ENCODE results near the gene PNPLA5.

PNPLA5 gene

GRCh38 chr22:43838571-43839307 lies 53.1 kb downstream of the PNPLA5 start:
- intact Hi-C loops (cut with micrococcal nuclease) = no loop called here
- Mint-ChIP-seq H3K36me3 (ENCODE audit: low read depth) (no peaks in the 10 kb centered on the region), H3K4me1 (ENCODE audit: low read depth) (peaks cover 5% of the 10 kb centered on the region), H3K27me3 (peaks cover 7% of the 10 kb centered on the region), H3K27ac (no peak overlapping the region), H3K4me3 (no peak overlapping the region), H3K9me3 (no peaks in the 10 kb centered on the region)

- Mint-ChIP-seq H3K27ac (no peak overlapping the region), H3K36me3 (ENCODE audit: low read depth) (no peaks in the 10 kb centered on the region), H3K4me3 (no peak overlapping the region), H3K4me1 (ENCODE audit: low read depth) (peaks cover 5% of the 10 kb centered on the region), H3K27me3 (peaks cover 7% of the 10 kb centered on the region), H3K9me3 (no peaks in the 10 kb centered on the region)
- intact Hi-C loops (cut with micrococcal nuclease) = no loop called here
Measured at GRCh38 chr22:43838161-43838560, 53.7 kb downstream of the PNPLA5 start.

- no peak overlapping the region for H3K4me3 Mint-ChIP-seq
- no peak overlapping the region for H3K27ac Mint-ChIP-seq
- no peaks in the 10 kb centered on the region for H3K36me3 Mint-ChIP-seq (ENCODE audit: low read depth)
- no peaks in the 10 kb centered on the region for H3K9me3 Mint-ChIP-seq
- intact Hi-C loops (cut with micrococcal nuclease) = no loop called here
- peaks cover 7% of the 10 kb centered on the region for H3K27me3 Mint-ChIP-seq
- peaks cover 5% of the 10 kb centered on the region for H3K4me1 Mint-ChIP-seq (ENCODE audit: low read depth)
Measured at GRCh38 chr22:43837666-43838065, 54.1 kb downstream of the PNPLA5 start.

GRCh38 chr22:43835736-43836135 lies 56.1 kb downstream of the PNPLA5 start:
- H3K36me3 Mint-ChIP-seq (ENCODE audit: low read depth) = no peaks in the 10 kb centered on the region
- H3K27me3 Mint-ChIP-seq = peaks cover 7% of the 10 kb centered on the region
- intact Hi-C loops (cut with micrococcal nuclease) = no loop called here
- no peak overlapping the region for H3K4me3 Mint-ChIP-seq
- no peaks in the 10 kb centered on the region for H3K9me3 Mint-ChIP-seq
- H3K27ac Mint-ChIP-seq = no peak overlapping the region
- peaks cover 5% of the 10 kb centered on the region for H3K4me1 Mint-ChIP-seq (ENCODE audit: low read depth)

- Mint-ChIP-seq H3K36me3 (ENCODE audit: low read depth) (no peaks in the 10 kb centered on the region), H3K27ac (no peak overlapping the region), H3K27me3 (peaks cover 7% of the 10 kb centered on the region), H3K4me3 (no peak overlapping the region), H3K4me1 (ENCODE audit: low read depth) (peaks cover 5% of the 10 kb centered on the region), H3K9me3 (no peaks in the 10 kb centered on the region)
- intact Hi-C loops (cut with micrococcal nuclease) = no loop called here
Measured at GRCh38 chr22:43835166-43835565, 56.6 kb downstream of the PNPLA5 start.

GRCh38 chr22:43833286-43834240 lies 58.2 kb downstream of the PNPLA5 start:
- Mint-ChIP-seq H3K27me3 (peaks cover 7% of the 10 kb centered on the region), H3K4me3 (no peak overlapping the region), H3K9me3 (no peaks in the 10 kb centered on the region), H3K36me3 (ENCODE audit: low read depth) (no peaks in the 10 kb centered on the region), H3K27ac (no peak overlapping the region), H3K4me1 (ENCODE audit: low read depth) (no peaks in the 10 kb centered on the region)
- intact Hi-C loops (cut with micrococcal nuclease) = no loop called here

- H3K27me3 Mint-ChIP-seq = peaks cover 7% of the 10 kb centered on the region
- no peaks in the 10 kb centered on the region for H3K36me3 Mint-ChIP-seq (ENCODE audit: low read depth)
- H3K27ac Mint-ChIP-seq = no peak overlapping the region
- no peaks in the 10 kb centered on the region for H3K9me3 Mint-ChIP-seq
- H3K4me3 Mint-ChIP-seq = no peak overlapping the region
- H3K4me1 Mint-ChIP-seq (ENCODE audit: low read depth) = no peaks in the 10 kb centered on the region
- intact Hi-C loops (cut with micrococcal nuclease) = no loop called here
Measured at GRCh38 chr22:43832393-43833265, 59.2 kb downstream of the PNPLA5 start.

- intact Hi-C loops (cut with micrococcal nuclease) = no loop called here
- Mint-ChIP-seq H3K4me3 (no peak overlapping the region), H3K4me1 (ENCODE audit: low read depth) (no peaks in the 10 kb centered on the region), H3K27me3 (peaks cover 7% of the 10 kb centered on the region), H3K9me3 (no peaks in the 10 kb centered on the region), H3K36me3 (ENCODE audit: low read depth) (no peaks in the 10 kb centered on the region), H3K27ac (no peak overlapping the region)
Measured at GRCh38 chr22:43831561-43832392, 60.0 kb downstream of the PNPLA5 start.

GRCh38 chr22:43830931-43831560 lies 60.8 kb downstream of the PNPLA5 start:
- intact Hi-C loops (cut with micrococcal nuclease) = no loop called here
- no peak overlapping the region for H3K4me3 Mint-ChIP-seq

GRCh38 chr22:43829904-43830851 lies 61.6 kb downstream of the PNPLA5 start:
- Mint-ChIP-seq H3K4me3 (no peak overlapping the region), H3K27ac (no peak overlapping the region), H3K36me3 (ENCODE audit: low read depth) (no peaks in the 10 kb centered on the region), H3K27me3 (peaks cover 2% of the 10 kb centered on the region), H3K4me1 (ENCODE audit: low read depth) (no peaks in the 10 kb centered on the region), H3K9me3 (no peaks in the 10 kb centered on the region)
- intact Hi-C loops (cut with micrococcal nuclease) = no loop called here

More at GRCh38 chr22:43830931-43831560, 60.8 kb downstream of the PNPLA5 start:
- Mint-ChIP-seq H3K27ac (no peak overlapping the region), H3K9me3 (no peaks in the 10 kb centered on the region), H3K4me1 (ENCODE audit: low read depth) (no peaks in the 10 kb centered on the region), H3K36me3 (ENCODE audit: low read depth) (no peaks in the 10 kb centered on the region), H3K27me3 (peaks cover 7% of the 10 kb centered on the region)
